Smooth muscle cell (in vitro differentiated cells): ENCODE results near the gene LRRC75A. TPM values are rescaled to one million over a fixed set of nuclear protein-coding genes. Genes with fewer than 3 reads are reported as not detected.

Experiments used
- DNase-seq: peaks from one replicate; lab custom pipeline; 2025; ENCODE audit not compliant: unreplicated experiment; lab: John Stamatoyannopoulos, UW
- H2AFZ ChIP-seq: fragments of 200-600 bp; sonication (generic); 2 replicates; pipeline ENCODE4 v1.6.0; 2016; ENCODE audit warnings: antibody characterized with exemption, low read depth, mild to moderate bottlenecking
- H3F3A ChIP-seq: fragments of 200-600 bp; sonication (generic); 2 replicates; pipeline ENCODE4 v1.6.0; 2017; ENCODE audit warnings: antibody characterized with exemption, low read depth
- H3K27ac ChIP-seq: fragments of 200-600 bp; sonication (generic); 2 replicates; pipeline ENCODE4 v1.5.1; 2016; ENCODE audit warnings: low read depth, mild to moderate bottlenecking
- H3K27me3 ChIP-seq: fragments of 200-600 bp; sonication (generic); 2 replicates; pipeline ENCODE4 v1.6.1; 2016; ENCODE audit warnings: low read depth, mild to moderate bottlenecking
- H3K36me3 ChIP-seq: fragments of 200-600 bp; sonication (generic); 2 replicates; pipeline ENCODE4 v1.5.1; 2016; ENCODE audit warnings: low read depth
- H3K4me1 ChIP-seq: fragments of 200-600 bp; sonication (generic); 2 replicates; pipeline ENCODE4 v1.5.1; 2016; ENCODE audit warnings: low read depth
- H3K4me2 ChIP-seq: fragments of 200-600 bp; sonication (generic); 2 replicates; pipeline ENCODE4 v1.6.0; 2016; ENCODE audit warnings: mild to moderate bottlenecking
- H3K4me3 ChIP-seq: fragments of 200-600 bp; sonication (generic); 2 replicates; pipeline ENCODE4 v1.5.1; 2016; ENCODE audit warnings: mild to moderate bottlenecking
- H3K79me2 ChIP-seq: fragments of 200-600 bp; sonication (generic); 2 replicates; pipeline ENCODE4 v1.6.0; 2016; ENCODE audit warnings: low read depth, mild to moderate bottlenecking
- H3K9ac ChIP-seq: fragments of 200-600 bp; sonication (generic); 2 replicates; pipeline ENCODE4 v1.6.0; 2016; ENCODE audit warnings: low read depth
- H3K9me3 ChIP-seq: fragments of 200-600 bp; sonication (generic); replicated peaks from 2 replicates; pipeline ENCODE4 v1.5.1; 2016; ENCODE audit warnings: low read depth
- H4K20me1 ChIP-seq: fragments of 200-600 bp; sonication (generic); 2 replicates; pipeline ENCODE4 v1.6.0; 2016; ENCODE audit warnings: low read depth
- CTCF ChIP-seq: fragments of 200-600 bp; sonication (generic); IDR thresholded peaks from 2 replicates; pipeline ENCODE4 v1.5.1; 2017; ENCODE audit warnings: borderline replicate concordance, mild to moderate bottlenecking, antibody characterized with exemption; ENCODE audit not compliant: insufficient read depth, poor library complexity, severe bottlenecking
- WGBS: methylation state at CpG from one replicate; pipeline ENCODE4 v1.1.7; 2016; ENCODE audit warnings: low lambda C conversion rate; 5-methylcytosine and 5-hydroxymethylcytosine counted together
- polyA plus RNA-seq: library from polyadenylated mRNA; unstranded; fragments of >200 nt; fragmentation: Nextera tagmentation; extraction: Ambion mirVana; gene quantifications from 2 replicates; pipeline ENCODE4 v1.2.1, GENCODE V29; 2016
- total RNA-seq: library from RNA; depleted of rRNA; stranded (reverse); fragments of >200 nt; gene quantifications from 2 replicates; pipeline ENCODE4 v1.2.3, GENCODE V29; 2014

Gene LRRC75A
- total and polyA plus RNA-seq, 2 experiments from 2014 or later, result 0.76 to 2.2 TPM

- no peak overlapping the region for H3K9ac ChIP-seq
- H3K4me1 ChIP-seq, result no peaks in the 10 kb centered on the region
- no peaks in the 10 kb centered on the region for H3K27me3 ChIP-seq
- no peak for DNase-seq
- no peak overlapping the region for H3K4me3 ChIP-seq
- H3F3A ChIP-seq, result no peaks in the 10 kb centered on the region
- WGBS, result 90% methylated on average over 3 of the region's 3 CpGs
- H3K27ac ChIP-seq, result no peak overlapping the region
- H4K20me1 ChIP-seq, result no peaks in the 10 kb centered on the region
- H2AFZ ChIP-seq, result no peak overlapping the region
- H3K36me3 ChIP-seq, result no peaks in the 10 kb centered on the region
- no peak overlapping the region for H3K4me2 ChIP-seq
- no peaks in the 10 kb centered on the region for H3K79me2 ChIP-seq
- H3K9me3 ChIP-seq, result no peaks in the 10 kb centered on the region
- no peak for TF ChIP-seq CTCF
These were observed 65.0 kb downstream of the LRRC75A start for GRCh38 chr17:16427020-16427419.

GRCh38 chr17:16425698-16426659 lies 66.0 kb downstream of the LRRC75A start:
- WGBS, result 85% methylated on average over 20 of the region's 20 CpGs
- TF ChIP-seq CTCF, result no peak
- H3K4me2 ChIP-seq, result no peak overlapping the region
- H3K79me2 ChIP-seq, result no peaks in the 10 kb centered on the region
- H3K36me3 ChIP-seq, result no peaks in the 10 kb centered on the region
- no peak overlapping the region for H3K9ac ChIP-seq
- H3K27ac ChIP-seq, result no peak overlapping the region
- H4K20me1 ChIP-seq, result no peaks in the 10 kb centered on the region
- H3K4me3 ChIP-seq, result no peak overlapping the region
- H3F3A ChIP-seq, result peaks cover under 1% of the 10 kb centered on the region
- H3K4me1 ChIP-seq, result no peaks in the 10 kb centered on the region
- no peaks in the 10 kb centered on the region for H3K27me3 ChIP-seq
- no peaks in the 10 kb centered on the region for H3K9me3 ChIP-seq
- DNase-seq, result no peak
- no peak overlapping the region for H2AFZ ChIP-seq

GRCh38 chr17:16425202-16425601 lies 66.8 kb downstream of the LRRC75A start:
- Histone ChIP-seq H3K4me1 (peaks cover 6% of the 10 kb centered on the region), H3K27ac (no peak overlapping the region), H3K27me3 (no peaks in the 10 kb centered on the region), H4K20me1 (no peaks in the 10 kb centered on the region), H3K36me3 (no peaks in the 10 kb centered on the region), H3K4me3 (no peak overlapping the region), H3K9me3 (no peaks in the 10 kb centered on the region), H3K79me2 (no peaks in the 10 kb centered on the region), H3K4me2 (no peak overlapping the region), H3F3A (peaks cover 9% of the 10 kb centered on the region), H2AFZ (no peak overlapping the region), H3K9ac (no peak overlapping the region)
- no peak for TF ChIP-seq CTCF
- no peak for DNase-seq
- 65% methylated on average over 6 of the region's 6 CpGs for whole genome bisulfite sequencing
